ENCODE measurements around the gene GSTT2.

DNA sequence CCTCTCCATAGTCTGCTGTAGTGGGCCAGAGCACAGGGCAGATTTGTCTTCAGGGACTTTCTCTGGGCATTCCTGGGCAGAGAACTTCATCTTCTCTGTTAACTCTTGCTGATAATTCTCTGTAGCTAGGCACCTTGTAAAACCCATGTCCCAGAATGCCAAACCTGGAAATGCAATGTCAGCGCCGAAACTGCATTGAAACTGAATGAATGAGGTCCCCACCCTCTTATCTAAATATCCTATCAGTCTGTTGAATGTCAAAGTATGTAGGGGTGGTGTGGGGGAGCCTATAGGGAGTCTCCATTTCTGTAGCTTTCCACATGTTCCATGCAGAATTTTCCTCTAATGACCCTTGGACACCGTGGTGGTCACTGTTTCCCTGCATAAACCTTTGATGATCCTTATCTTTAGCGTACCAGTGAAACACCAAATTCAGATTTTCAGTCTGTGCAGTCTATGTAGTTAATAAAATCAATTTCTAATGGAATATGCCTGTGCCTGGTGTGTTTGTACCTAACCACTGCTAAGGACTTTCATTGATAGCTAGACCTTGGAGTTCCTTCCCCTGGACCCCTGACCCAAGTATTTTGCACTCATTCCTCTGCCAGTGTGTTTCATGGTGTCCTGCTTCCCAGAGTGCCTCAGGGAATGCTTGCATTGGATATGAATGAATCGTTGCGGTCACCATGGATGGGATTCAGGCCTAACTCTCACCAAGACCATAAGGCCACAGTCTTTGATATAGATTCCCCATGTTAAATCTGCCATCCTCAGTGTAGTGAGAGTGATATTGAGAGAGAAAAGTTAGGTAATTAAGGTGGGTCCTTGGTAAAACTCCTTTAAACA lies 28.7 kb downstream of the GSTT2 start:
- TF ChIP-seq, protein P1, sequence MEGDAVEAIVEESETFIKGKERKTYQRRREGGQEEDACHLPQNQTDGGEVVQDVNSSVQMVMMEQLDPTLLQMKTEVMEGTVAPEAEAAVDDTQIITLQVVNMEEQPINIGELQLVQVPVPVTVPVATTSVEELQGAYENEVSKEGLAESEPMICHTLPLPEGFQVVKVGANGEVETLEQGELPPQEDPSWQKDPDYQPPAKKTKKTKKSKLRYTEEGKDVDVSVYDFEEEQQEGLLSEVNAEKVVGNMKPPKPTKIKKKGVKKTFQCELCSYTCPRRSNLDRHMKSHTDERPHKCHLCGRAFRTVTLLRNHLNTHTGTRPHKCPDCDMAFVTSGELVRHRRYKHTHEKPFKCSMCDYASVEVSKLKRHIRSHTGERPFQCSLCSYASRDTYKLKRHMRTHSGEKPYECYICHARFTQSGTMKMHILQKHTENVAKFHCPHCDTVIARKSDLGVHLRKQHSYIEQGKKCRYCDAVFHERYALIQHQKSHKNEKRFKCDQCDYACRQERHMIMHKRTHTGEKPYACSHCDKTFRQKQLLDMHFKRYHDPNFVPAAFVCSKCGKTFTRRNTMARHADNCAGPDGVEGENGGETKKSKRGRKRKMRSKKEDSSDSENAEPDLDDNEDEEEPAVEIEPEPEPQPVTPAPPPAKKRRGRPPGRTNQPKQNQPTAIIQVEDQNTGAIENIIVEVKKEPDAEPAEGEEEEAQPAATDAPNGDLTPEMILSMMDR (IDR thresholded peaks at IDR 0.05; ENCODE audit: insufficient read depth, low read depth, low read length), result no peak
- no peak for TF ChIP-seq EZH2 (IDR thresholded peaks at IDR 0.05; ENCODE audit: insufficient read depth, low read length)

All from astrocyte (in vitro differentiated cells and primary cell).